HG03060 (cell line): ENCODE data around the gene SLC1A4.
"Not testable (repeated sequence)": the region's sequence is repeated elsewhere in the genome, so short reads cannot be mapped to it uniquely, and the experiment has no call there.

Source experiments
- ATAC-seq: cut with Tn5 transposase; IDR thresholded peaks from one replicate; pipeline ENCODE4 v1.9.1; 2021; ENCODE audit warnings: low read depth, moderate number of reproducible peaks; ENCODE audit not compliant: unreplicated experiment

SLC1A4 gene

GRCh38 chr2:64963138-64963537 is 26.1 kb upstream of the SLC1A4 start:
- not testable (repeated sequence) for ATAC-seq

DNA sequence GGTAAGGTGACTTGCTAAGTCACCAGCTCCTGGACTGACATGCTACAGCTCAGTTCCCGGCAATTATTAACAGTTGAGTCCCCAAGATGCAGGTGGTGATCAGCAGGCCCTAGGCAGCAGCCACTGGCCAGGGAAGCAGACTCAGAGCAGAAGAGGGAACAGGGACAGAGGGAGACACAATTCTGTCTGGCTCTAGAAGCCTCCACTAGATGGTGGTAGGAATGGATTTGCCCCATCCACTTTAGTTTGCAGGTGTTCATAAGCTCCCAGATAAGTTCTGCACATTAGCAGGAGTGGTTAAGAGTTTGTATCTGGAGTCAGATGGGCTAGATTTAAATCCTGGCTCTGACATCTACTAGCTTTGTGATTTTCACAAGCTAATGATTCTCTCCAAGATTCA is 25.5 kb upstream of the SLC1A4 start:
- ATAC-seq, result no peak

DNA sequence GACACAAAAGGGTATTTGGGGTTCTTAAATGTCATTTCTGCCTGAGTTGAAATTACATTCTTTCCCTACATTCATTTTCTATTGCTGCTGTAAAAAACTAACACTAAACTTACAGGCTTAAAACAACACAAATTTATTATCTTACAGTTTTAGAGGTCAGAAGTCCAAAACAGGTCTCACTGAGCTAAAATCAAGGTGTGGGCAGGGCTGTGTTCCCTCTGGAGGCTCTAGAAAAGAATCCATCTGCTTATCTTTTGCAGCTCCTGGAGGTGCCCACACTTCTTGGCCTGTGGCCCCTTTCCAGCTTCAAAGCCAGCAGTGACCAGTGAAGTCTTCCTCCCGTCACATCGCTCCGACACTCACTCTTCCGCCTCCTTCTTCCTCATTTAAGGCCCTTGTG is 23.2 kb upstream of the SLC1A4 start:
- ATAC-seq, result no peak

- ATAC-seq, result no peak
Measured at GRCh38 chr2:64966839-64967238, 22.4 kb upstream of the SLC1A4 start.

- no peak for ATAC-seq
Measured at GRCh38 chr2:64967601-64968000, 21.6 kb upstream of the SLC1A4 start.

GRCh38 chr2:64969086-64969485 is 20.1 kb upstream of the SLC1A4 start:
- not testable (repeated sequence) for ATAC-seq

DNA sequence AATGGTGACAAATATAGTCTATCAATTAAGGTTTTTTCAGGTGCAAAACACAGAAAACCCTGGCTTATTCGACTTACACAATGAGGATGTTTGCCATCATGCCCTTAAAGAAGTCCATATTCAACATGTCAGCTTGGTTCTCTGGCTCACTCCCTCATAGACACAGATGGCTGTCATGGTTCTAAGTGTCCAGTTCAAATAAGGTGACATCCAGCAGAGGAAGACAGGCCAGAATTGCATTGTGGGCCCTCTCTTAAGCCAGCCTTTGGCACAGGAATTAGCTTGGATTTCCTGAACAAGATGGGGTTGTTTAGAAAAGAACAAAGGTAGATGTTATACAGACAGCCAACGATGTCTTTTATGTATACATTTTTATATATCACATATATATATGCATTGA is 18.7 kb upstream of the SLC1A4 start:
- no peak for ATAC-seq

DNA sequence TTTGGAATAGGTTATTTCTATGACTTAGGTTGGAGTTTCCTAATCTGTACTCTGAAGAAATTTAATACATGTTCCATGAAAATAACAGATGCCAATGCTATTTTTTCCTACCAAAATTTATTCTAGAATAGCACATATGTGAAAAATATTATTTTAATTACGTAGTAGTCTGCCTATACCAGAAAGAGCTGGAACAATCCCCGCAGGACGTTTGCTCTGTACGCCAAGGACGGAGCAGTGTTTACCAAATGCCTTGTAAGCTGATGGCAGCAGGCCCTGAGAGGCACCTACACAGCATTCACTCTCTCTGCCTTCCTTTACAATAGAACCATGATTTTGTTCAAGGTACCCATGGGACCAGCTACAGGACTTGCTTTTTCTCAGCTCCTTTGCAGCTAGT is 16.8 kb upstream of the SLC1A4 start:
- ATAC-seq, result no peak

DNA sequence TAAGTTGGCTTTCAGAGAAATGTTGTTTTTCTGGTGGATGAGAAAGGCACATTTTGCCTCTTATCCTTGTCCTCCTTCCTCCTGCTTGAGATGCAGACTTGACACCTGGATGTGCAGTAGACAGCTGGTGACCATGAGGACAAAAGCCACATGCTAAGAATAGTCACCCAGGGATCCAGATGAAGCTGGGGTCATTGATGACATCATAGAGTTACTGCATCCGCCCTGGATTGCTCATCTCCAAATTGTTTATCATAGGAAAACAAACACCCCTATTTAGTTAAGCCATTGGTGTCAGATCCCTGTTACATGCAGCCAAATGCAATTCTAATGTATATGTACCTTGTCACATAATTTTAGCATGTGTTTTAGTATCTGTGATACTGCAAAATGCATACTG is 16.3 kb upstream of the SLC1A4 start:
- ATAC-seq, result no peak

- ATAC-seq, result no peak
Measured at GRCh38 chr2:64975232-64975821, 13.9 kb upstream of the SLC1A4 start.

DNA sequence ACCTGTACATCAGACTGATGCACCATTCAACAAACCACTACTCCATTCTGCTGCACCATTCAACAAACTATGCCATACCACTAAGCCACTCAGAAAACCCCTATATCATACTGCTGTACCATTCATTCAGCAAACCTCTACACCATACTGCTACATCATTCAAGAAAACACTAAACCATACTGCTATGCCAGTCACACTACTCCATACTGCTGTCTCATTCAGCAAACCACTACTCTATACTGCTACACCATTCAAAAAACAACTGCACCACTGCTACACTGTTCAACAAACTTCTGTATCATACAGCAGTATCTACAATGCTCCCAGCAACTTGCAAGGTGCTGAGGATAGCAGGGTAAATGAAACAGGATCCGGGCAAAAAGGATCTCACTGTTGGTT is 12.9 kb upstream of the SLC1A4 start:
- ATAC-seq, result no peak

DNA sequence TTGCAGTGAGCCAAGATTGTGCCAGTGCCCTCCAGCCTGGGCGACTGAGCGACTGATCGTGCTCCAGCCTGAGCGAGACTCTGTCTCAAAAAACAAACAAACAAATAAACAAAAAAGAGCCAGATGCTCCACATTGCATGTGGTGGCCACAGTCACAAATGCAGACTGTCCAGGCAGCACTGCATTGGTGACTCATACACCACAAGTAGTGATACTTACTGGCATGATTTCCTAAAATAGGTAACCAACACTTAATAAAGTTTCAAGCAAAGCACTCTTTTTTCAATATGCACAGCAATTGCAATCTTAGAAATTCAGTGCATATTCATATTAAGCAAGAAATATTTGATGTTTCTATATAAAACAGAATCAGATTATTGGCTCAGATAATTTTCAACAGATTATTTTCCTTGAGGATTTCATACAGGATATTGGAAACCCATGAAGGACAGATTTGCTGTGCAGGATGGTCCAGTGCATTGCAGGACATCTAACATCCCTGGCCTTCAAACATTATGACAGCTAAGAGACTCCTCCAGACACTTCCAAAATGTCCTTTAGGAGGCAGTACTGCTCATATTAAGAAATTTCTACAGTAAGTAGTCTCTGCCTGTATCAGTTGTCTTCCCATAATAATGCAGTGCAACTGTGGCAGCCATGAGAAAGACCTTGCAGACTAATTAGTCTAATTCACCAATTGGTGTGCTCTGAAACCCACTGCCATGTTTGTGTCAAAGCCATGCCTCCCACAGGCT is 10.5 kb upstream of the SLC1A4 start:
- no peak for ATAC-seq

- no peak for ATAC-seq
Measured at GRCh38 chr2:64979744-64980143, 9.5 kb upstream of the SLC1A4 start.

- no peak for ATAC-seq
Measured at GRCh38 chr2:64980183-64980582, 9.0 kb upstream of the SLC1A4 start.

DNA sequence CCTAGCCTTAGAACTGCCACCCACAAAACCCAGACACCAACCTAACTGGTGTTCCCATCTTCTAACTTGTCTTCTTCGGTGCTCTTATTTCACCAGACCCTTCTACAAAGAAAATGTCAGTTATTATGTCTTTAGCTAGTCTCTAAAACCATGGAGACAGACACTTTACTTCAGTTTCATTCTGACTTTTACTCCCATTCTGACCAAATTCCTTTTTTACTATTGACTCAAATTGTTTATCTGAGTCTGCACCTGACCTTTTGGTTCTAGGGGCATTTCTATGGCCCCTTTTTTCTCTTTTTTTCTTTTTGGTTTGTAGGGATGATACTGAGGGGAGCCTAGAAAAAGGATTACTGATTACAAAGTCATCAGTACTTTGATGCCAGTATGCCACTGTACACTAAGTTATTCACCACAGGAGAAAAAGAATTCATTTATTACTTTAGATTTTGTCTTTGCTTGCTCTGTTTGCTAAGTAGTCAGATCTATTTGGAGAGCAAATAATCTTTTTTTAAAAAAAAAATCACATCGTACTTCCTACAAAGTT is 6.8 kb upstream of the SLC1A4 start:
- peak; percentile 51 for ATAC-seq

GRCh38 chr2:64982932-64983331 is 6.3 kb upstream of the SLC1A4 start:
- ATAC-seq, result no peak

- ATAC-seq, result peak; percentile 20
Measured at GRCh38 chr2:64985447-64985846, 3.8 kb upstream of the SLC1A4 start.

GRCh38 chr2:64987001-64987955 is 1.9 kb upstream of the SLC1A4 start:
- no peak for ATAC-seq

- no peak for ATAC-seq
Measured at GRCh38 chr2:64987956-64988419, 1.2 kb upstream of the SLC1A4 start.

- ATAC-seq, result no peak
Measured at GRCh38 chr2:64988420-64989125, 626 bp upstream of the SLC1A4 start.
